Loucy (cell line): Measurements from ENCODE around the gene SBF2.

Experiments
- H2AFZ ChIP-seq: fragments of 200-600 bp; sonication (generic); 2 replicates; pipeline ENCODE4 v1.6.0; 2016; ENCODE audit warnings: antibody characterized with exemption, mild to moderate bottlenecking, low read length, moderate library complexity
- H3F3A ChIP-seq: fragments of 200-600 bp; 2 replicates; pipeline ENCODE4 v1.6.0; 2016; ENCODE audit warnings: antibody characterized with exemption, low read depth, mild to moderate bottlenecking
- H3K27me3 ChIP-seq: fragments of 200-600 bp; sonication (generic); 2 replicates; pipeline ENCODE4 v1.6.1; 2014; ENCODE audit warnings: low read length, mild to moderate bottlenecking; ENCODE audit not compliant: insufficient read depth, poor library complexity, severe bottlenecking
- H3K36me3 ChIP-seq: fragments of 200-600 bp; sonication (generic); 2 replicates; pipeline ENCODE4 v1.6.1; 2016; ENCODE audit warnings: low read length; ENCODE audit not compliant: insufficient read depth
- H3K4me1 ChIP-seq: fragments of 200-600 bp; sonication (generic); 2 replicates; pipeline ENCODE4 v1.5.1; 2014; ENCODE audit warnings: low read length, mild to moderate bottlenecking; ENCODE audit not compliant: insufficient read depth, poor library complexity, severe bottlenecking
- H3K4me2 ChIP-seq: fragments of 200-600 bp; sonication (generic); 2 replicates; pipeline ENCODE4 v1.6.0; 2014; ENCODE audit warnings: antibody characterized with exemption, low read length, low read depth, mild to moderate bottlenecking; ENCODE audit not compliant: poor library complexity, severe bottlenecking
- H3K4me3 ChIP-seq: fragments of 200-600 bp; sonication (generic); 2 replicates; pipeline ENCODE4 v1.5.1; 2014; ENCODE audit warnings: low read length, mild to moderate bottlenecking, mixed read lengths; ENCODE audit not compliant: poor library complexity, severe bottlenecking
- H3K79me2 ChIP-seq: fragments of 200-600 bp; sonication (generic); 2 replicates; pipeline ENCODE4 v1.6.1; 2014; ENCODE audit warnings: low read length; ENCODE audit not compliant: insufficient read depth
- H3K9ac ChIP-seq: fragments of 200-600 bp; sonication (generic); 2 replicates; pipeline ENCODE4 v1.6.0; 2014; ENCODE audit warnings: mild to moderate bottlenecking, low read depth, low read length, moderate library complexity; ENCODE audit not compliant: poor library complexity, severe bottlenecking
- H3K9me2 ChIP-seq: fragments of 200-600 bp; sonication (generic); replicated peaks from 2 replicates; pipeline ENCODE4 v1.6.1; 2016; ENCODE audit warnings: low read depth, low read length, mixed read lengths
- H3K9me3 ChIP-seq: fragments of 200-600 bp; sonication (generic); 2 replicates; pipeline ENCODE4 v1.6.1; 2014; ENCODE audit warnings: mild to moderate bottlenecking, antibody characterized with exemption, low read length, low read depth; ENCODE audit not compliant: insufficient read depth
- H4K20me1 ChIP-seq: fragments of 200-600 bp; sonication (generic); 2 replicates; pipeline ENCODE4 v1.6.0; 2014; ENCODE audit warnings: antibody characterized with exemption, low read length, mild to moderate bottlenecking; ENCODE audit not compliant: insufficient read depth, poor library complexity, severe bottlenecking
- EZH2phosphoT487 ChIP-seq: fragments of 200-600 bp; IDR thresholded peaks from 2 replicates; pipeline ENCODE4 v1.6.1; 2018; ENCODE audit warnings: antibody characterized with exemption, mild to moderate bottlenecking, moderate library complexity, borderline replicate concordance
- TF ChIP-seq, protein P1 (sequence below): fragments of 200-600 bp; sonication (generic); conservative IDR thresholded peaks from 2 replicates; pipeline ENCODE4 v1.5.1; 2014; ENCODE audit warnings: mild to moderate bottlenecking, antibody characterized with exemption, low read length

The SBF2 gene

DNA sequence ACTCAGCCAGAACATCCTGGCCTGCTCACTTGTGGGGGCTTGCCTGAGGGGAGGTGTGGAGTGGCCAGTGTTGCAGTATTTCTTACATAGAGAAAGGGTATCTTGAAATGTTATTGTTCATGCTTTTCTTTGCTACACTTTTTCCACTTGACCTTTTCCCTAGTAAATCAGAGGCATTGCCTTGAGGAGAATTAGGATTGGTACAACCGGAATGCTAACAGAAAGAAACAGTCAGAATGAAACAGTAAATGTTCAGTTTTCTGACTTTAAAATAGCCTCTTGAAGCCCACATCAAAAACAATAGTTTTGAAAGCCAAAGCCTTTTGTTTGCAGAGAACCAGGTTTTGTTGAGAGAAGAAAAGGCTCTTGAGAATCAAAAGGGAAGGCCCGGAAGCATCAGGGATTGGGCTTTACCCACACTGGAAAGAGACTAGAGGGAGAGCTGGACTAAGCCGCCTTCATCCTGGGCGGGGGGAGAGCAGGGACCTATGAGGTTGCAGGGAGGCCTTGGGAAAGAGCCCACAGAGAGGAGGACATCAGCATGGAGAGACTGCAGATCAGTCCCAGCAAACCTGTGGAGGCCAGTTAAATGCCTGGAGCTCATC lies 23.2 kb upstream of the SBF2 start:
- no peaks in the 10 kb centered on the region for H3K27me3 ChIP-seq
- H3K79me2 ChIP-seq: no peaks in the 10 kb centered on the region
- no peaks in the 10 kb centered on the region for H3K9me3 ChIP-seq
- no peak for TF ChIP-seq EZH2phosphoT487
- TF ChIP-seq, protein P1, sequence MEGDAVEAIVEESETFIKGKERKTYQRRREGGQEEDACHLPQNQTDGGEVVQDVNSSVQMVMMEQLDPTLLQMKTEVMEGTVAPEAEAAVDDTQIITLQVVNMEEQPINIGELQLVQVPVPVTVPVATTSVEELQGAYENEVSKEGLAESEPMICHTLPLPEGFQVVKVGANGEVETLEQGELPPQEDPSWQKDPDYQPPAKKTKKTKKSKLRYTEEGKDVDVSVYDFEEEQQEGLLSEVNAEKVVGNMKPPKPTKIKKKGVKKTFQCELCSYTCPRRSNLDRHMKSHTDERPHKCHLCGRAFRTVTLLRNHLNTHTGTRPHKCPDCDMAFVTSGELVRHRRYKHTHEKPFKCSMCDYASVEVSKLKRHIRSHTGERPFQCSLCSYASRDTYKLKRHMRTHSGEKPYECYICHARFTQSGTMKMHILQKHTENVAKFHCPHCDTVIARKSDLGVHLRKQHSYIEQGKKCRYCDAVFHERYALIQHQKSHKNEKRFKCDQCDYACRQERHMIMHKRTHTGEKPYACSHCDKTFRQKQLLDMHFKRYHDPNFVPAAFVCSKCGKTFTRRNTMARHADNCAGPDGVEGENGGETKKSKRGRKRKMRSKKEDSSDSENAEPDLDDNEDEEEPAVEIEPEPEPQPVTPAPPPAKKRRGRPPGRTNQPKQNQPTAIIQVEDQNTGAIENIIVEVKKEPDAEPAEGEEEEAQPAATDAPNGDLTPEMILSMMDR: no peak
- H4K20me1 ChIP-seq: no peaks in the 10 kb centered on the region
- H2AFZ ChIP-seq: peak overlapping the region; percentile 31; the same call in 1 of the 2 replicates
- no peaks in the 10 kb centered on the region for H3K36me3 ChIP-seq
- no peak overlapping the region for H3K4me2 ChIP-seq
- no peak overlapping the region for H3K9ac ChIP-seq
- H3F3A ChIP-seq: no peaks in the 10 kb centered on the region
- no peak overlapping the region for H3K4me3 ChIP-seq
- H3K4me1 ChIP-seq: peaks cover 41% of the 10 kb centered on the region
- no peaks in the 10 kb centered on the region for H3K9me2 ChIP-seq

DNA sequence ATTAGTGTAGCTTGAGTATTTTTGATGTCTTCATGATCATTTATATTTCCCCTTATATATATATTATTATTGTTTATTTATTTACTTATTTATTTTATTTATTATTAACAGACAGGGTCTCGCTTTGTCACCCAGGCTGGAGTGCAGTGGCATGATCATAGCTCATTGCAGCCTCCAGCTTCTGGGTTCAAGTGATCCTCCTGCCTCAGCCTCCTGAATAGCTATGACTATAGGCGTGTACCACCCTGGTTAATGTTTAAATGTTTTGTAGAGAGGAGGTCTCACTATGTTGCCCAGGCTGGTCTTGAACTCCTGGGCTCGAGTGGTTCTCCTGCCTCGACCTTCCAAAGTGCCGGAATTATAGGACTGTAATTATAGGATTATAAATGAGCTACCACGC lies 21.1 kb upstream of the SBF2 start:
- TF ChIP-seq EZH2phosphoT487: no peak
- TF ChIP-seq, protein P1: no peak
- Histone ChIP-seq H3K36me3 (no peaks in the 10 kb centered on the region), H3K4me1 (peaks cover 40% of the 10 kb centered on the region), H3K4me3 (no peak overlapping the region), H3K9me3 (no peaks in the 10 kb centered on the region), H3K9me2 (no peaks in the 10 kb centered on the region), H3K4me2 (peak overlapping the region; percentile 30), H3K27me3 (no peaks in the 10 kb centered on the region), H3K79me2 (peaks cover under 1% of the 10 kb centered on the region; the same call in 1 of the 2 replicates), H2AFZ (no peak overlapping the region), H4K20me1 (no peaks in the 10 kb centered on the region), H3K9ac (no peak overlapping the region), H3F3A (no peaks in the 10 kb centered on the region)

DNA sequence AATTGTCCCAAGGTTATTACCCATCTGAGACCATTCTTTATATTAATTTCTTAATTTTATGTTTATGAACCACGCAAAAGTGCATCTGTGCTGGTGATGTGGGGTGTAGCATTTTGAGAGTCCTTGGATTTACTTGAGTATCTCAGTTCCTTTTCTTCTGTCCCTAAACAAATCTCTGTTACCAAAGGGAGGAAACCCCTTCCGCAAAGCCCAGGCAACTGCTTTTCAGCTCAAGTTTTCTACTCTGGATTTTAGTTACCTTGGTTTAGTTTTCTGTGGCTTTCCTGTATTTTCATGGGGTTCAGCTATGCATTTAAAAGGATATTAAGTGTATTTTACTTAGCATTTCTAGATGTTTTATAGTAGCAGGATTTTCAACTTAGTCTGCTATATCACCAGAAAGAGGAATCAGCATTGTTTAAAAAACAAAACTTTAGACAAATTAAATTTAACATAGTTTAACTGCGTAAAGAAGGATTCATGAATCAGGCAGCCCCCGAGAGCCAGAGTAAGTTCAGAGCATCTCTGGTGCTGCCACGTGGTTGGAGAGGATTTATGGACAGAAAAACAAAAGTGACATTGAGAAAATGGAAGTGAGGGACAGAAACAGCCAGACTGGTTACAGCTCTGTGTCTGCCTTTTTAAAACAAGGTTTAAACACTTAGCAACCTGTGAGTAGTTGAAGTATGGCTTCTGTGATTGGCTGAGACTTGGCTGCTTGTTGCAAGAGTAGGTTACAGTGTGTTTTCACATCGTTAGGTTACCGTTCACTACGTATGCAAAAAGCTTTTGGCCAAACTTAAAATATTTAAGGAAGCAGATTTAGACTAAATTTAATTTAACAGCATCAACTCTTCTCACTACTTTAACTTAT lies 20.4 kb upstream of the SBF2 start:
- H2AFZ ChIP-seq: peak overlapping the region; percentile 47
- no peaks in the 10 kb centered on the region for H3K27me3 ChIP-seq
- no peaks in the 10 kb centered on the region for H4K20me1 ChIP-seq
- H3K79me2 ChIP-seq: peaks cover 7% of the 10 kb centered on the region; the same call in 1 of the 2 replicates
- peak overlapping the region; percentile 30 for H3K4me2 ChIP-seq
- H3K9ac ChIP-seq: peak overlapping the region; percentile 40
- H3K36me3 ChIP-seq: no peaks in the 10 kb centered on the region
- no peak overlapping the region for H3K4me3 ChIP-seq
- H3K9me3 ChIP-seq: no peaks in the 10 kb centered on the region
- H3K4me1 ChIP-seq: peaks cover 41% of the 10 kb centered on the region
- H3K9me2 ChIP-seq: no peaks in the 10 kb centered on the region
- H3F3A ChIP-seq: no peaks in the 10 kb centered on the region
- no peak for TF ChIP-seq EZH2phosphoT487
- TF ChIP-seq, protein P1: no peak
